ENCODE measurements around the gene TTC28. TPM values are rescaled to one million over a fixed set of nuclear protein-coding genes. Genes with fewer than 3 reads are reported as not detected.

Gene TTC28
- total RNA-seq, 1 donor from 2014 or later: 23.2 TPM

GRCh38 chr22:28106617-28107016 lies 573.0 kb downstream of the TTC28 start:
- Histone ChIP-seq H3K27ac (ENCODE audit: low read depth, low read length) (no peak overlapping the region), H3K4me1 (ENCODE audit: insufficient read depth, low read length) (no peaks in the 10 kb centered on the region), H3K9me3 (ENCODE audit: insufficient read depth, low read depth, low read length) (no peaks in the 10 kb centered on the region), H3K9ac (ENCODE audit: low read length) (no peak overlapping the region), H3K36me3 (ENCODE audit: insufficient read depth, low read length) (no peaks in the 10 kb centered on the region), H4K20me1 (ENCODE audit: insufficient read depth, low read length) (no peaks in the 10 kb centered on the region), H3K4me3 (ENCODE audit: insufficient read depth, low read depth, low read length) (no peak overlapping the region), H3K4me2 (ENCODE audit: low read length) (no peak overlapping the region), H3K27me3 (ENCODE audit: insufficient read depth, low read length) (no peaks in the 10 kb centered on the region), H2AFZ (ENCODE audit: low read depth, low read length) (no peak overlapping the region), H3K79me2 (ENCODE audit: insufficient read depth, low read length) (no peaks in the 10 kb centered on the region)
- TF ChIP-seq EZH2 (IDR thresholded peaks at IDR 0.05; ENCODE audit: insufficient read depth, low read length): no peak
- no peak for TF ChIP-seq CTCF (IDR thresholded peaks at IDR 0.05; ENCODE audit: insufficient read depth, low read depth, low read length)
- Mint-ChIP-seq H3K36me3 (ENCODE audit: low read depth, unreplicated experiment) (peaks cover 11% of the 10 kb centered on the region), H3K27ac (ENCODE audit: unreplicated experiment) (no peak overlapping the region), H3K4me3 (ENCODE audit: unreplicated experiment) (no peak overlapping the region), H3K4me1 (ENCODE audit: low read depth, unreplicated experiment) (peaks cover 5% of the 10 kb centered on the region), H3K9me3 (ENCODE audit: unreplicated experiment) (no peaks in the 10 kb centered on the region), H3K27me3 (ENCODE audit: low read depth, unreplicated experiment) (peaks cover 2% of the 10 kb centered on the region)
- FAIRE-seq: no peak
- DNase-seq (ENCODE audit: low read depth): no peak

- DNase-seq (ENCODE audit: low read depth): no peak
- peaks cover 2% of the 10 kb centered on the region for H3K27me3 Mint-ChIP-seq (ENCODE audit: low read depth, unreplicated experiment)
- peaks cover 5% of the 10 kb centered on the region for H3K4me1 Mint-ChIP-seq (ENCODE audit: low read depth, unreplicated experiment)
- H3K4me3 ChIP-seq (ENCODE audit: insufficient read depth, low read depth, low read length): no peak overlapping the region
- no peak overlapping the region for H3K4me2 ChIP-seq (ENCODE audit: low read length)
- no peaks in the 10 kb centered on the region for H3K4me1 ChIP-seq (ENCODE audit: insufficient read depth, low read length)
- H3K9me3 Mint-ChIP-seq (ENCODE audit: unreplicated experiment): no peaks in the 10 kb centered on the region
- TF ChIP-seq CTCF (IDR thresholded peaks at IDR 0.05; ENCODE audit: insufficient read depth, low read depth, low read length): no peak
- TF ChIP-seq EZH2 (IDR thresholded peaks at IDR 0.05; ENCODE audit: insufficient read depth, low read length): no peak
- H2AFZ ChIP-seq (ENCODE audit: low read depth, low read length): no peak overlapping the region
- no peaks in the 10 kb centered on the region for H3K79me2 ChIP-seq (ENCODE audit: insufficient read depth, low read length)
- no peak for FAIRE-seq
- H3K27me3 ChIP-seq (ENCODE audit: insufficient read depth, low read length): no peaks in the 10 kb centered on the region
- no peak overlapping the region for H3K4me3 Mint-ChIP-seq (ENCODE audit: unreplicated experiment)
- no peaks in the 10 kb centered on the region for H3K36me3 ChIP-seq (ENCODE audit: insufficient read depth, low read length)
- H3K9ac ChIP-seq (ENCODE audit: low read length): no peak overlapping the region
- no peak overlapping the region for H3K27ac ChIP-seq (ENCODE audit: low read depth, low read length)
- no peaks in the 10 kb centered on the region for H4K20me1 ChIP-seq (ENCODE audit: insufficient read depth, low read length)
- no peaks in the 10 kb centered on the region for H3K9me3 ChIP-seq (ENCODE audit: insufficient read depth, low read depth, low read length)
- H3K36me3 Mint-ChIP-seq (ENCODE audit: low read depth, unreplicated experiment): peaks cover 11% of the 10 kb centered on the region
- H3K27ac Mint-ChIP-seq (ENCODE audit: unreplicated experiment): no peak overlapping the region
These were observed 573.7 kb downstream of the TTC28 start for GRCh38 chr22:28105988-28106387.

- Mint-ChIP-seq H3K9me3 (ENCODE audit: unreplicated experiment) (no peaks in the 10 kb centered on the region), H3K27ac (ENCODE audit: unreplicated experiment) (no peak overlapping the region), H3K4me1 (ENCODE audit: low read depth, unreplicated experiment) (peaks cover 5% of the 10 kb centered on the region), H3K36me3 (ENCODE audit: low read depth, unreplicated experiment) (peaks cover 11% of the 10 kb centered on the region), H3K27me3 (ENCODE audit: low read depth, unreplicated experiment) (peaks cover 2% of the 10 kb centered on the region), H3K4me3 (ENCODE audit: unreplicated experiment) (no peak overlapping the region)
- H4K20me1 ChIP-seq (ENCODE audit: insufficient read depth, low read length): no peaks in the 10 kb centered on the region
- DNase-seq (ENCODE audit: low read depth): no peak
- H3K27me3 ChIP-seq (ENCODE audit: insufficient read depth, low read length): no peaks in the 10 kb centered on the region
- H3K4me2 ChIP-seq (ENCODE audit: low read length): no peak overlapping the region
- no peaks in the 10 kb centered on the region for H3K9me3 ChIP-seq (ENCODE audit: insufficient read depth, low read depth, low read length)
- no peak overlapping the region for H3K4me3 ChIP-seq (ENCODE audit: insufficient read depth, low read depth, low read length)
- no peak overlapping the region for H2AFZ ChIP-seq (ENCODE audit: low read depth, low read length)
- no peak overlapping the region for H3K9ac ChIP-seq (ENCODE audit: low read length)
- no peak for TF ChIP-seq CTCF (IDR thresholded peaks at IDR 0.05; ENCODE audit: insufficient read depth, low read depth, low read length)
- TF ChIP-seq EZH2 (IDR thresholded peaks at IDR 0.05; ENCODE audit: insufficient read depth, low read length): no peak
- no peak for FAIRE-seq
- H3K27ac ChIP-seq (ENCODE audit: low read depth, low read length): no peak overlapping the region
- H3K79me2 ChIP-seq (ENCODE audit: insufficient read depth, low read length): no peaks in the 10 kb centered on the region
- H3K4me1 ChIP-seq (ENCODE audit: insufficient read depth, low read length): no peaks in the 10 kb centered on the region
- H3K36me3 ChIP-seq (ENCODE audit: insufficient read depth, low read length): no peaks in the 10 kb centered on the region
These were observed 574.2 kb downstream of the TTC28 start for GRCh38 chr22:28105413-28105812.
